ENCODE data around the gene RTL10.

Gene RTL10

GRCh38 chr22:19812910-19813309 lies 41.8 kb downstream of the RTL10 start:
- no peak for DNase-seq (ENCODE audit: low read depth in 2 of 3, low spot score in 1 of 3)

DNA sequence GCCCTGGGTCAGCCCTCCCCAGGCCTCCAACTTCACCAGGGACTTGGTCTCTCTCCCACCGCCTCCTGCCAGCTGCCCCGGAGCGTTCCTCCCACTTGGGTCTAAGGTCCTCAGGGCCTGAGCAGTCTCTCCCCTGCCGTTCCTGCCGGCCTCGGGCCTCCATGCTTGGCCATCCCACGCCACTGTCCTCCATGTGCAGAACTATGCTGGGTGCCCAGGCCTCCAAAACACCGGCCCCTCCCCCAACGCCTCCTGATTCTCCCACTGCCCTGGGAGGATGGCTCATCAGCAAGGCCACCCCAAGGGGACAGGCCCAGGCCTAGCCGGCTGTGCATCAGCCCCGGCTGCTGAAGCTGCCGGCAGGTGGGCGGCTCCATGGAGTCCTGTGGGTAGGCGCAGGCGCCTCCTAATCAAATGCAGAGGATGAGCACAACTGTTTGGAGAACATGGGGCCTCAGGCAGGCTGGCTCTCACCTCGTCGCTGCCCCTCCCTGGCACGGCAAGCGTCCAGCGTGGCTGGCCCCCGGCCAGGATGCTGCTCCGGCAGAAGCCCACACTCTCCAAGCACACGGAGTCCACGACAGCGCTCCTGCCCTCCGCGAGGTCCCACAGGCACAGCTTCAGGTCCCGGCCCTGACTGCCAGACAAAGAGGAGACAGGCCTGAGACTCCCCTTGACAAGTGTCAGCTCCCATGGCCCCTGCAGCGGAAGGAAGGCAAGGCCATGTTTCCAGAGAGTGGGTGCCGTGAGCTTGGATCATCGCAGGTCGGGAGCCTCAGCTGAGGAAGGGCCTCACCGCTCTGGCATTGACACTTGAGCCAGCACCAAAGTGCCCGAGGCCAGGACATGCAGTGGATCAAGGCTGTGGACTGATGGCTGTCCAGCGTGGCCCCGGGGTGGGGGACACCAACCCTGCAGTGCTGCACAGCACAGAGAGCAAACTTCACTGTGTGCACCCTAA lies 42.6 kb downstream of the RTL10 start:
- DNase-seq (ENCODE audit: low read depth in 2 of 3, low spot score in 1 of 3): no peak

- no peak for DNase-seq (ENCODE audit: low read depth in 2 of 3, low spot score in 1 of 3)
Observed at GRCh38 chr22:19811211-19811621, 43.5 kb downstream of the RTL10 start.

DNA sequence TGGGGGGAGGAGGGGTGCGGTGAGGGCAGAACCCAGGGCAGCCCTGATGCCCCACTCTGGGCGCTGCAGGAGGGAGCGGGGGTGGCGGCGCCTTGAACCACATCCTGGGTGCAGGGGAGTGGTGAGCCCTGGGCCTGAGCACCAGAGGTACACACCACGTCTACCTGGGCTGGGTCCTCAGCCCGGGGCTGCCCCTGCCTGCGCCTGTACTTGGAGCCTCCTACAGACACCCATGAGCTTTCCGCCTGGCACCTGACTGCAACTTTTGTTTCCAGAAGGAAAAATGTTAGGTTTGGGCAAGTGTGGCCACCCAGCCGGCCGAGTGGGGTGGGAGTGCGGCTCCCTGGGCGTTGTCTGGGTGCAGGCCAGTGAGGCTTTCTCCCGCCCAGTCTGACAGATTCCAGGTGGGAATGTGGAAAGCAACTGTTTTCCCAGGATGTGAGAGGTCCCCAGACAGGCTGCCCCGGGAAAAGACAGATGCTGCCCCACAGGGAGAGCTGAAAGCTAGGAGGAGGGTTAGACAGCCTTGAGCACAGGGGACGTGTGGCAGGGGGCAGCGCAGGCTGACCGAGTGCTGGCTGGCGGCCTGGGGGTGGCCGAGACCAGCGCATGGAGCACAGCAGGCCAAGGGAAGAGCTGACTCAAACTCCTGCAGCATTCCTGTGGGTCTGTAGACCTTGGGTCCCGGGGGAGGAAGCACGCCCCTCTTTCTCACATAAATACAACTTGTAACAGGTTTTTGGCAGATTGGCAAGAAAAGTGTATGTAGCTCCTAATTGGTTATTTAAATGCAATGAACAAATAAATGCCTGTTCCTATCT lies 44.1 kb downstream of the RTL10 start:
- no peak for DNase-seq (ENCODE audit: low read depth in 2 of 3, low spot score in 1 of 3)

- DNase-seq (ENCODE audit: low read depth in 2 of 3, low spot score in 1 of 3): no peak
Observed at GRCh38 chr22:19809741-19810140, 44.9 kb downstream of the RTL10 start.

DNA sequence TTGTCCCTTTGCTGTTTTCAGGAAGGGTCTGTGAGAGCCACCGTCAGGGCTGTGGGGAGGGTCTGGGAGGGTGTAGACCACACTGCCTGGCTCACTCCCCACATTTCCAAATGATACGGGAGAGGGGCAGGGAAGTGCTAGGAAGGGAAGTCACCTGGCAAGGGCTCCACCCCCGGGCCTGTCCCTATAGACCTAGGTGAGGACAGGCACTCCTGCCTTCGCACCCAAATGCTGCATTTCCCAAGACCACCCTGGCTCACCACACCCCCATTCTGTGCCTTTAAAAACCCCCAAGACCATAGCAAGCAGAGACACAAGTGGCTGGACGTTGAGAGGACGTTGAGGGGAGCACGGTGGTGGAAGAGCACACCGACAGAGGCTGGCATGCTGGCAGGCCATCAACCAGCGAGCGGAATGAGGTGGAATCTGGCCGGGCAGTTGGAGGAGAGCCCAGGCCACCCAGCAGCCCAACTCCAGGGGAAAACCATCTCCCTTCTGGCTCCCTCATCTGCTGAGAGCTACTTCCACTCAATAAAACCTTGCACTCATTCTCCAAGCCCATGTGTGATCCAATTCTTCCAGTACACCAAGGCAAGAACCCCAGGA lies 45.7 kb downstream of the RTL10 start:
- no peak for DNase-seq (ENCODE audit: low read depth in 2 of 3, low spot score in 1 of 3)

GRCh38 chr22:19807914-19808872 lies 46.5 kb downstream of the RTL10 start:
- no peak for DNase-seq (ENCODE audit: low read depth in 2 of 3, low spot score in 1 of 3)

- DNase-seq (ENCODE audit: low read depth in 2 of 3, low spot score in 1 of 3): no peak
Observed at GRCh38 chr22:19807161-19807913, 47.3 kb downstream of the RTL10 start.

DNA sequence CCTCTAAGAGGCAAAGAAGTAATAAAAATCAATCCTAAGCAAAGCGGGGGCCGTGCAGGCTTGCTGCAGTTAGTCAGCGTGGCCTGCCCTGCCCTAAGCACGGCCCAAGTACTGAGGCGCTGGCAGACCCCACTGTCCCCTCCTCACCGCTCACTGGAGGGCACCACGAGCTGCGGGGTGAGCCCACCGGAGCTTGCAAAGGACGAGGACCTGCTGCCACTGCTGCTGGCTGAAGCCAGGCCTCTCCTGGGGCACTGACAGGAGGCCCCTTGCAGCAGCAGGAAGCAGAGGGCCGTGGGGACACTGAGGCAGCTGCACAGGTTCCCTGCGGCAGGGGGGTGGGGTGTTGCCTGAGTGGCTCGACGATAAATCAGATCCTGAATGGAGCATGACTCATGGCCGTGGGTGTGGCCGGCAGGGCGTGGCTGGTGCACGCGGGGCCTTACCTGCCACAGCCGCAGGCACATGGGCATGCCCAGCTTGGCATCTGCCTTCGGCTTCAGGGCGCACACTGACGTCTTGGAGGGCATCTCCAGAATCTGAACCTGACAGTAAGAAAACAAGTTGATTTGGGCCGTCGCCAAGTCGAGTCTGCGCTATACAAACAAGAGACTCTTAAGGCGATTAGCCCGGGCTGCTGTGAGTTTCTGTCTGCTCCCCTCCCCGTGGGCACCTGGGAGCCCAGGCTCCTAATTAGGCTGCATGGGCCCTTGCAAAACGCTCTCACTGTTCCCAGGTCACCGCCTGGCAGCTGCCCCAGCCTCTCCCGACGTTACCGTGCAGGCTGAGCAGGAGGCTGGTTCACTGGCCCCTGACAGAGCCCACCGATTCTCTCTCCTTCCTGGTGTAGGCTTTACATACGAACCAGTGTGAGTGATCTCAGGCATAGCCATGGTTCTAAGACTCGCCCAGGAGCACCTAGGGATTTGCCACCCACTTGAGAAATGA lies 48.2 kb downstream of the RTL10 start:
- DNase-seq (ENCODE audit: low read depth in 2 of 3, low spot score in 1 of 3): no peak

DNA sequence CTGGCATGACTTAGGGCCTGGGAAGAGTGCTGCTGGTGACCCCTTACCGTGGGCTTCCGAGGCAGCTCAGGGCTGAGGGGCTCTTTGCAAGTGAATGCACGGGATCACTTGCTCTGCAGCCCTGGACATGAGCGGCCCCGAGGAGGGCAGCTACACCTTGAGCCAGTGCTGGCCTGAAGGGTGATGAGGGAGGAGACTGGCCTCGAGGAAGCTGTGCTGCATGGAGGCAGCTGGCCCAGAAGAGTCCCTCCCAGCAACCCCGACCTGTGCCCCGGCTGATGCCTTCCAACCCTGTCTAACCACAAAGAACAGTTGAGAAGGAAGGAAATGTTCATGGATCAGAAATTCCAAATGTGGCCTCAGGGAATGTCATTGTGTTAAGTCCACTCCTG lies 48.9 kb downstream of the RTL10 start:
- DNase-seq (ENCODE audit: low read depth in 2 of 3, low spot score in 1 of 3): no peak
